ENCODE measurements around the gene AMN1.
A peak's percentile ranks its signal among the peaks of the same experiment; 100 is the strongest.

The AMN1 gene

DNA sequence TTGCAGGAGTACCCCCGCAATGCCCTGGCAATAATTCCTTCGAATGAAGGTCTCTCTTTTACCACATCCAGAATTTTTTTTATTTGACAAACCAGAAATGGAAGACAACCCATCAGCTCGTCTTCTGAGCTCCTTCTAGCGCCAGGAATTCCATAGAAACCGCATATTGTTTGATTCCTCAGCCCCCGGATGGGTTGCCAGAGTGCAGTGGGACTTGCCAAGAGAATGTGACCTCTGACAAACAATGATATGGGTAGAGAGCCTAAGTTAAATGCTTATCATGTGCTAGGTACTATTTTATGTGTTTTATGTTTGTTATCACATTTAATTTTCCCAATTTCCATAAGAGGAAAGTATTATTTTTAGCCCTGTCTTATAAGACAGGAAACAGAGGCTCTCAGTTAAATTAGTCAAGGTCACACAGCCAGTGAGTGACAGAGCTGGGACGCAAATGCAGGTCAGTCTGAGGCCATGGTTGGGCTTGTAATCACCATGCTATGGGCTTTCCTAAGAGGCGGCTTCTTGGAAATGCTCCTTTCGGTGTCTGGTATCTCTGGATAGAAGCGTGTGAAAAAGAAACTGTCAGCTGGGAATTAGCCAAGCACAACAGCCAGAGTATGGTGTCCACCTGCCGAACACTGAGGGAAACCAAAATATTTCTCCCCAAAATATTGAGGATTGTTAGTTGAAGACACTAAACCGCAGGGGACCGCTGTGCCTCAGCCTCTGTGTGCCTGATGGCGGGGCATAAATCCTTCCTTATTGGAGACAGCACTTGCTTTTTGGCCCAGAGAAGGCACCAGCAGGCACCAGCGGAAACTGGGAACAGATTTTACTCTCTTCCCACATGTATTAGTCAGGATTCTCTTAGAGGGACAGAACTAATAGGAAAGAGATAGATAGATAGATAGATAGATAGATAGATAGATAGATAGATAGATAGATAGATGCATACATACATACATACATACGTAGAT, 98.8 kb downstream of the AMN1 start:
- peak overlapping the region; percentile 2; the same call in 1 of the 2 replicates for H3K4me2 ChIP-seq (ENCODE audit: low read length)
- H3K9me3 ChIP-seq (ENCODE audit: control insufficient read depth, insufficient read depth, low read length), result no peaks in the 10 kb centered on the region
- no peak overlapping the region for H3K4me3 ChIP-seq (ENCODE audit: low read length)
- H3K9me2 ChIP-seq (replicated peaks; ENCODE audit: control insufficient read depth, low read length), result no peaks in the 10 kb centered on the region
- no peaks in the 10 kb centered on the region for H4K20me1 ChIP-seq (ENCODE audit: control insufficient read depth, insufficient read depth, low read depth, low read length)
- H3K27me3 ChIP-seq (ENCODE audit: control insufficient read depth, low read length), result no peaks in the 10 kb centered on the region
- H3K36me3 ChIP-seq (ENCODE audit: control insufficient read depth, low read length), result no peaks in the 10 kb centered on the region
- TF ChIP-seq, protein P1, sequence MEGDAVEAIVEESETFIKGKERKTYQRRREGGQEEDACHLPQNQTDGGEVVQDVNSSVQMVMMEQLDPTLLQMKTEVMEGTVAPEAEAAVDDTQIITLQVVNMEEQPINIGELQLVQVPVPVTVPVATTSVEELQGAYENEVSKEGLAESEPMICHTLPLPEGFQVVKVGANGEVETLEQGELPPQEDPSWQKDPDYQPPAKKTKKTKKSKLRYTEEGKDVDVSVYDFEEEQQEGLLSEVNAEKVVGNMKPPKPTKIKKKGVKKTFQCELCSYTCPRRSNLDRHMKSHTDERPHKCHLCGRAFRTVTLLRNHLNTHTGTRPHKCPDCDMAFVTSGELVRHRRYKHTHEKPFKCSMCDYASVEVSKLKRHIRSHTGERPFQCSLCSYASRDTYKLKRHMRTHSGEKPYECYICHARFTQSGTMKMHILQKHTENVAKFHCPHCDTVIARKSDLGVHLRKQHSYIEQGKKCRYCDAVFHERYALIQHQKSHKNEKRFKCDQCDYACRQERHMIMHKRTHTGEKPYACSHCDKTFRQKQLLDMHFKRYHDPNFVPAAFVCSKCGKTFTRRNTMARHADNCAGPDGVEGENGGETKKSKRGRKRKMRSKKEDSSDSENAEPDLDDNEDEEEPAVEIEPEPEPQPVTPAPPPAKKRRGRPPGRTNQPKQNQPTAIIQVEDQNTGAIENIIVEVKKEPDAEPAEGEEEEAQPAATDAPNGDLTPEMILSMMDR (IDR thresholded peaks at IDR 0.05; ENCODE audit: low read depth, low read length, poor library complexity, severe bottlenecking), result no peak
- no peak for TF ChIP-seq EZH2phosphoT487 (IDR thresholded peaks at IDR 0.05; ENCODE audit: borderline replicate concordance, low read length)
- H3K4me1 ChIP-seq (ENCODE audit: control insufficient read depth, low read length), result peaks cover 48% of the 10 kb centered on the region
- no peaks in the 10 kb centered on the region for H3F3A ChIP-seq (ENCODE audit: control insufficient read depth, insufficient read depth)
- no peak overlapping the region for H3K27ac ChIP-seq (ENCODE audit: low read depth, low read length)
- no peaks in the 10 kb centered on the region for H3K79me2 ChIP-seq (ENCODE audit: control insufficient read depth, low read length)

DNA sequence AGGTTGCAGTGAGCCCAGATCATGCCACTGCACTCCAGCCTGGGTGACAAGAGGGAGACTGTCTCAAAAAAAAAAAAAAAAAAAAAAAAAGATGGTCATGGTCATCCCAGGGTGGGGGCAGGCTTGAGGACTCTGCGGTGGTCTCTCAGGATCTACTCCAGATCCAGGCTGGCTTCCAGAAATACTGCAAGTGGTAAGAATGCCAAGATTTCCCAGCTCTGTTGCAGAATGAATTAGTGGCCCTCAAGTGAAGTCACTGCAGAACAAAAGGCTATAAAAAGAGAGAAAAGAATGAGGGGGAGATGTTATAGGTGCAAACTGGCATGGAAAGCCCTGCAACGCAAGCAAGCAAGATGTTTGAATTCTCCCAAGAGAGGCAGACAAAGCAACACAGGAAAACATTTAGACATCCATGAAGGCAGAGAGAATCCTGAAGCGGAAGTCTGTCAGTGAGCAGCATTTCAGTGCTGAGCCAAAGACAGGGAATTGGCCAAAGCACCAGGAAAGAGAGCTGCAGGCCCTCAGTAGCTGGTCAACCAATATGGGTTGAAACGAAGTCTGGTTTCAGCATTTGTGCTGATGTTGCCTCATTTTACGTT, 101.3 kb downstream of the AMN1 start:
- Histone ChIP-seq H3K36me3 (ENCODE audit: control insufficient read depth, low read length) (no peaks in the 10 kb centered on the region), H3K4me1 (ENCODE audit: control insufficient read depth, low read length) (peaks cover 38% of the 10 kb centered on the region), H3K27me3 (ENCODE audit: control insufficient read depth, low read length) (no peaks in the 10 kb centered on the region), H3F3A (ENCODE audit: control insufficient read depth, insufficient read depth) (no peaks in the 10 kb centered on the region), H4K20me1 (ENCODE audit: control insufficient read depth, insufficient read depth, low read depth, low read length) (no peaks in the 10 kb centered on the region), H3K9me2 (replicated peaks; ENCODE audit: control insufficient read depth, low read length) (no peaks in the 10 kb centered on the region), H3K27ac (ENCODE audit: low read depth, low read length) (no peak overlapping the region), H3K4me3 (ENCODE audit: low read length) (no peak overlapping the region), H3K9me3 (ENCODE audit: control insufficient read depth, insufficient read depth, low read length) (no peaks in the 10 kb centered on the region), H3K79me2 (ENCODE audit: control insufficient read depth, low read length) (no peaks in the 10 kb centered on the region), H3K4me2 (ENCODE audit: low read length) (no peak overlapping the region)
- TF ChIP-seq, protein P1 (IDR thresholded peaks at IDR 0.05; ENCODE audit: low read depth, low read length, poor library complexity, severe bottlenecking), result no peak
- no peak for TF ChIP-seq EZH2phosphoT487 (IDR thresholded peaks at IDR 0.05; ENCODE audit: borderline replicate concordance, low read length)

DNA sequence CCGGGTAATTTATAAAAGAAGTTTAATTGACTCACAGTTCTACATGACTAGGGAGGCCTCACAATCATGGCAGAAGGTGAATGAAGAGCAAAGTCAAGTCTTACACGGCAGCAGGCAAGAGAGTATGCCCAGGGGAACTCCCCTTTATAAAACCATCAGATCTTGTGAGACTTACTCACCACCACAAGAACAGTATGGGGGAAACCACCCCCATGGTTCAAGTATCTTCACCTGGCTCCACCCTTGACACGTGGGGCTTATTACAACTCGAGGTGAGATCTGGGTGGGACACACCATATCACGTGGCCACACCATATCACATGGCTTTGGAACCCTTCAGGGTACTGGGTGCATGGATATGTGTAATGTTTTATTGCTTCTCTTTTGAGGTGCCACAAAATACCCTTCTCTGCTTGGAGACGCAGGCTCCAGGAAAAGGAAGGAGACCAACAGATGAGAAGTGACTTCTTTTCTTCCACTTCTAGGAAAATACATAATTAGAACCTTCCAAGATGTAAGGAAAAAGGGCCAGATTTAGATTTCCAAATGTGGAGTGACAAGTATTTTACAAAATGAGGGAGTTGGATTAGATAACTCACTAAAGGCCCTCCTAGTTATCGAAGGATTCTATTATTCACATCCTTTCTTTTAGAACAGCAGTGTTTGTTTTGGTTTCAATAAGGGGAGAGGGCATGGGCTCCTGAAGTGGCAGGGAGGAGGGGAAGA, 102.4 kb downstream of the AMN1 start:
- Histone ChIP-seq H3K4me2 (ENCODE audit: low read length) (no peak overlapping the region), H3K9me2 (replicated peaks; ENCODE audit: control insufficient read depth, low read length) (no peaks in the 10 kb centered on the region), H3K9me3 (ENCODE audit: control insufficient read depth, insufficient read depth, low read length) (no peaks in the 10 kb centered on the region), H3K4me1 (ENCODE audit: control insufficient read depth, low read length) (peaks cover 33% of the 10 kb centered on the region), H4K20me1 (ENCODE audit: control insufficient read depth, insufficient read depth, low read depth, low read length) (no peaks in the 10 kb centered on the region), H3K4me3 (ENCODE audit: low read length) (no peak overlapping the region), H3K27ac (ENCODE audit: low read depth, low read length) (no peak overlapping the region), H3K27me3 (ENCODE audit: control insufficient read depth, low read length) (no peaks in the 10 kb centered on the region), H3K36me3 (ENCODE audit: control insufficient read depth, low read length) (no peaks in the 10 kb centered on the region), H3K79me2 (ENCODE audit: control insufficient read depth, low read length) (no peaks in the 10 kb centered on the region), H3F3A (ENCODE audit: control insufficient read depth, insufficient read depth) (no peaks in the 10 kb centered on the region)
- no peak for TF ChIP-seq EZH2phosphoT487 (IDR thresholded peaks at IDR 0.05; ENCODE audit: borderline replicate concordance, low read length)
- TF ChIP-seq, protein P1 (IDR thresholded peaks at IDR 0.05; ENCODE audit: low read depth, low read length, poor library complexity, severe bottlenecking), result no peak
